CD4-positive, CD25-positive, alpha-beta regulatory T cell (primary cell): ENCODE measurements around the gene PANK2. TPM values are rescaled to one million over a fixed set of nuclear protein-coding genes. Genes with fewer than 3 reads are reported as not detected.
A peak's percentile ranks its signal among the peaks of the same experiment; 100 is the strongest.

Experiments used
- ATAC-seq, 2 donors: fragments of 150-1000 bp; cut with Tn5 transposase; one replicate each; pipeline ENCODE4 v1.10.0; 2021; ENCODE audit warnings: low read depth in 2 of 2, moderate number of reproducible peaks in 2 of 2, moderate library complexity in 1 of 2
- DNase-seq, 3 donors: peaks; one replicate each; pipeline versions ENCODE4 v3.0.0 to v3.0.0-alpha.2; 2012 to 2022; ENCODE audit warnings: mixed read lengths in 1 of 3
- H3K27ac ChIP-seq: one replicate; pipeline ENCODE4 v1.7.0; 2013; ENCODE audit warnings: mild to moderate bottlenecking, low read length; ENCODE audit not compliant: insufficient read depth, poor library complexity, severe bottlenecking
- H3K27me3 ChIP-seq: one replicate; pipeline ENCODE4 v1.7.0; 2013; ENCODE audit warnings: low read length; ENCODE audit not compliant: control insufficient read depth, insufficient read depth
- H3K36me3 ChIP-seq: one replicate; pipeline ENCODE4 v1.7.0; 2013; ENCODE audit warnings: mild to moderate bottlenecking, low read length, moderate library complexity; ENCODE audit not compliant: control insufficient read depth, insufficient read depth
- H3K4me1 ChIP-seq: 2 replicates; pipeline ENCODE4 v1.7.0; 2013; ENCODE audit warnings: mild to moderate bottlenecking, low read length; ENCODE audit not compliant: insufficient read depth, control insufficient read depth, poor library complexity, severe bottlenecking
- H3K4me3 ChIP-seq: one replicate; pipeline ENCODE4 v1.7.0; 2013; ENCODE audit warnings: low read depth, mild to moderate bottlenecking, low read length, moderate library complexity
- H3K9me3 ChIP-seq, 2 experiments: 1 replicate in 1 of 2; 2 replicates in 1 of 2; pipeline ENCODE4 v1.7.0; 2013; ENCODE audit warnings: low read length in 2 of 2, mild to moderate bottlenecking in 1 of 2, moderate library complexity in 1 of 2; ENCODE audit not compliant: control insufficient read depth in 2 of 2
- H3K27ac Mint-ChIP-seq, 3 donors: one replicate each; pipeline ENCODE4 v1.8.0; 2020 to 2022; ENCODE audit warnings: mild to moderate bottlenecking in 3 of 3, mixed read lengths in 3 of 3, moderate library complexity in 2 of 3
- H3K27me3 Mint-ChIP-seq: one replicate; pipeline ENCODE4 v1.8.0; 2022; ENCODE audit warnings: mild to moderate bottlenecking, mixed read lengths
- H3K36me3 Mint-ChIP-seq: one replicate; pipeline ENCODE4 v1.8.0; 2020; ENCODE audit warnings: mixed read lengths
- H3K4me1 Mint-ChIP-seq, 4 donors: one replicate each; pipeline ENCODE4 v1.8.0; 2020 to 2022; ENCODE audit warnings: mixed read lengths in 4 of 4, mild to moderate bottlenecking in 1 of 4
- H3K4me3 Mint-ChIP-seq, 4 donors: one replicate each; pipeline ENCODE4 v1.8.0; 2020 to 2022; ENCODE audit warnings: mild to moderate bottlenecking in 4 of 4, mixed read lengths in 4 of 4, moderate library complexity in 3 of 4
- H3K9me3 Mint-ChIP-seq, 7 donors: one replicate each; pipeline ENCODE4 v1.8.0; 2020 to 2022; ENCODE audit warnings: mixed read lengths in 7 of 7, mild to moderate bottlenecking in 3 of 7, moderate library complexity in 2 of 7
- polyA plus RNA-seq, 4 donors: library from polyadenylated mRNA; unstranded; fragments of 300-500 nt; fragmentation: Illumina TruSeq; gene quantifications; one replicate each; pipeline ENCODE4 v1.2.3, GENCODE V29; 2021
- total RNA-seq: library from RNA; stranded (reverse); gene quantifications from one replicate; pipeline ENCODE4 v1.2.3, GENCODE V29; 2022

Gene PANK2
- total and polyA plus RNA-seq, 5 donors from 2014 or later, result 44.4 to 63.2 (median 52.0) TPM

- Mint-ChIP-seq H3K27ac (no peak overlapping the region), H3K4me1 (peaks cover 0 to 7% (median 2%) of the 10 kb centered on the region in 4 donors), H3K9me3 (no peaks in the 10 kb centered on the region), H3K4me3 (no peak overlapping the region), H3K36me3 (peaks cover 31% of the 10 kb centered on the region), H3K27me3 (no peaks in the 10 kb centered on the region)
- Histone ChIP-seq H3K36me3 (peaks cover 56% of the 10 kb centered on the region), H3K4me1 (no peaks in the 10 kb centered on the region), H3K4me3 (no peak overlapping the region), H3K9me3 (no peaks in the 10 kb centered on the region), H3K27ac (no peak overlapping the region), H3K27me3 (no peaks in the 10 kb centered on the region)
- ATAC-seq (no peak), DNase-seq (no peak)
Observed at GRCh38 chr20:3864518-3864917, 24.7 kb upstream of the PANK2 start.

- Mint-ChIP-seq H3K27me3 (no peaks in the 10 kb centered on the region), H3K27ac (no peak overlapping the region), H3K4me3 (no peak overlapping the region), H3K9me3 (no peaks in the 10 kb centered on the region), H3K4me1 (peaks cover 0 to 7% (median 2%) of the 10 kb centered on the region in 4 donors), H3K36me3 (peaks cover 31% of the 10 kb centered on the region)
- Histone ChIP-seq H3K27me3 (no peaks in the 10 kb centered on the region), H3K9me3 (no peaks in the 10 kb centered on the region), H3K4me3 (no peak overlapping the region), H3K27ac (no peak overlapping the region), H3K4me1 (no peaks in the 10 kb centered on the region), H3K36me3 (peaks cover 56% of the 10 kb centered on the region)
- no peak for ATAC-seq
- no peak for DNase-seq
Observed at GRCh38 chr20:3865152-3865886, 23.9 kb upstream of the PANK2 start.

- no peak overlapping the region for H3K4me3 Mint-ChIP-seq
- DNase-seq (no peak), ATAC-seq (no peak)
- H3K36me3 Mint-ChIP-seq, result peaks cover 31% of the 10 kb centered on the region
- H3K4me1 Mint-ChIP-seq, result peaks cover 0 to 7% (median 2%) of the 10 kb centered on the region in 4 donors
- H3K4me3 ChIP-seq, result no peak overlapping the region
- no peak overlapping the region for H3K27ac Mint-ChIP-seq
- H3K27ac ChIP-seq, result no peak overlapping the region
- no peaks in the 10 kb centered on the region for H3K27me3 Mint-ChIP-seq
- H3K9me3 Mint-ChIP-seq, result no peaks in the 10 kb centered on the region
- H3K4me1 ChIP-seq, result no peaks in the 10 kb centered on the region
- no peaks in the 10 kb centered on the region for H3K27me3 ChIP-seq
- no peaks in the 10 kb centered on the region for H3K9me3 ChIP-seq
- peaks cover 56% of the 10 kb centered on the region for H3K36me3 ChIP-seq
Observed at GRCh38 chr20:3865887-3866407, 23.2 kb upstream of the PANK2 start.

GRCh38 chr20:3866464-3866863 lies 22.7 kb upstream of the PANK2 start:
- Histone ChIP-seq H3K4me1 (no peaks in the 10 kb centered on the region), H3K27me3 (no peaks in the 10 kb centered on the region), H3K4me3 (no peak overlapping the region), H3K9me3 (no peaks in the 10 kb centered on the region), H3K27ac (no peak overlapping the region), H3K36me3 (peaks cover 51% of the 10 kb centered on the region)
- no peaks in the 10 kb centered on the region for H3K9me3 Mint-ChIP-seq
- peaks cover 27% of the 10 kb centered on the region for H3K36me3 Mint-ChIP-seq
- H3K4me3 Mint-ChIP-seq, result no peak overlapping the region
- ATAC-seq (no peak), DNase-seq (no peak)
- H3K27me3 Mint-ChIP-seq, result no peaks in the 10 kb centered on the region
- H3K4me1 Mint-ChIP-seq, result peaks cover 0 to 7% (median 1%) of the 10 kb centered on the region in 4 donors
- no peak overlapping the region for H3K27ac Mint-ChIP-seq

- no peak overlapping the region for H3K27ac ChIP-seq
- Mint-ChIP-seq H3K4me1 (peaks cover under 1 to 8% (median 4%) of the 10 kb centered on the region in 4 donors), H3K36me3 (peaks cover 23% of the 10 kb centered on the region), H3K9me3 (no peaks in the 10 kb centered on the region), H3K27me3 (no peaks in the 10 kb centered on the region), H3K27ac (no peak overlapping the region), H3K4me3 (no peak overlapping the region)
- DNase-seq (no peak), ATAC-seq (no peak)
- H3K27me3 ChIP-seq, result no peaks in the 10 kb centered on the region
- peaks cover 38% of the 10 kb centered on the region for H3K36me3 ChIP-seq
- H3K4me3 ChIP-seq, result no peak overlapping the region
- H3K4me1 ChIP-seq, result no peaks in the 10 kb centered on the region
- H3K9me3 ChIP-seq, result no peaks in the 10 kb centered on the region
Observed at GRCh38 chr20:3867802-3868201, 21.4 kb upstream of the PANK2 start.

- Mint-ChIP-seq H3K27me3 (no peaks in the 10 kb centered on the region), H3K4me1 (peaks cover 0 to 18% (median 5%) of the 10 kb centered on the region in 4 donors), H3K36me3 (peaks cover 20% of the 10 kb centered on the region), H3K9me3 (no peaks in the 10 kb centered on the region), H3K4me3 (no peak overlapping the region), H3K27ac (peak overlapping the region in 2 of 3 donors; percentile 10 to 63)
- Histone ChIP-seq H3K9me3 (no peaks in the 10 kb centered on the region), H3K27me3 (no peaks in the 10 kb centered on the region), H3K27ac (no peak overlapping the region), H3K36me3 (peaks cover 31% of the 10 kb centered on the region), H3K4me1 (no peaks in the 10 kb centered on the region), H3K4me3 (no peak overlapping the region)
- no peak for ATAC-seq
- DNase-seq, result no peak
Observed at GRCh38 chr20:3869839-3870634, 19.1 kb upstream of the PANK2 start.

- no peak for ATAC-seq
- Mint-ChIP-seq H3K9me3 (no peaks in the 10 kb centered on the region), H3K4me1 (peaks cover 5 to 24% (median 8%) of the 10 kb centered on the region in 4 donors), H3K4me3 (no peak overlapping the region), H3K27me3 (no peaks in the 10 kb centered on the region), H3K36me3 (peaks cover 24% of the 10 kb centered on the region), H3K27ac (peak overlapping the region in 2 of 3 donors; percentile 62 to 71)
- H3K27ac ChIP-seq, result no peak overlapping the region
- no peaks in the 10 kb centered on the region for H3K27me3 ChIP-seq
- no peaks in the 10 kb centered on the region for H3K9me3 ChIP-seq
- no peak for DNase-seq
- H3K4me3 ChIP-seq, result no peak overlapping the region
- H3K4me1 ChIP-seq, result no peaks in the 10 kb centered on the region
- H3K36me3 ChIP-seq, result peaks cover 18% of the 10 kb centered on the region
Observed at GRCh38 chr20:3871550-3872265, 17.5 kb upstream of the PANK2 start.
